Activated CD4-positive, alpha-beta T cell treated with anti-CD3 and anti-CD28 coated beads, Interleukin-10, Interleukin-2, amounts not matched to agents 100 ng/mL and 50 ng/mL, durations not matched to agents 16 hours and 8 hours (primary cell): ENCODE data around the gene RPL15.
"Not testable (repeated sequence)": the region's sequence is repeated elsewhere in the genome, so short reads cannot be mapped to it uniquely, and the experiment has no call there.

Source experiments
- DNase-seq: peaks from one replicate; pipeline ENCODE4 v3.0.0-alpha.2; 2020

Gene RPL15

DNA sequence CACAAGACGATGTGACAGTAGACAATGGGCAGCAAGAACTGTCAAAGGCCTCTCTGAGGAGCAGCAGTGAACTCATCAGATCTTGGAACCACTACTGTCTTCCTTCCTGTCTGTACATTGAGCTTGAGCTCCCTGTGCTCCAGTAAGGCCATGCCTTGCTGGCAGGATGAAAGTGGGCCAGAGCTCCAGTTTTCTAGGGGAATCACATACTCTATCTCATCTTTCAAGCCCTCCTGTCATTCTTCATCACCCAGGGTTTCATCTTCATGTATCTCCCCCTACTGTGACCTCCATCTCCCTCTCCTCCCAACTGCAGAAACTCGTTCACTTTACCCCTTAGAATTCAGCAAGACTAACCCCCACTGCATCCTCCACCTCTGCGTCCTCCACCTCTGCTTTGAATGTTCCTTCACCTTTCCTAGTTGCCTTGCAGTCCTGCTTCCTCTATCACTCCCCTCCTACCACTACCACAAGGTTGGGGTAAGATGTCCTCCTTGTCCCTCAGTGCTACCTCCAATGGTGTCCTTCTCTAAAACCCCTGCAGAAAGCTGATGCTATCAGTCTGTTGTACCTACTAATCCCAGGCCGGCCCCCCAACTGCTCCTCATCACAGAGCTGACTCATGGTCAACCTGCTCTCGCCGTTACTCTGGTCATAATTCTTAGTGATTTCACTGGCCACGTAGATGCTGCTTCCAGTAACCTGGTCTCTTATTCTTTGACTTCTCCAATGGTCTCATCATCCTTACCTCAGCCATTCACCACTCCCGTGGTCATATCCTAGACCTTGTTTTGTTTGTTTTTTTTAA, 22.5 kb upstream of the RPL15 start:
- no peak for DNase-seq

DNA sequence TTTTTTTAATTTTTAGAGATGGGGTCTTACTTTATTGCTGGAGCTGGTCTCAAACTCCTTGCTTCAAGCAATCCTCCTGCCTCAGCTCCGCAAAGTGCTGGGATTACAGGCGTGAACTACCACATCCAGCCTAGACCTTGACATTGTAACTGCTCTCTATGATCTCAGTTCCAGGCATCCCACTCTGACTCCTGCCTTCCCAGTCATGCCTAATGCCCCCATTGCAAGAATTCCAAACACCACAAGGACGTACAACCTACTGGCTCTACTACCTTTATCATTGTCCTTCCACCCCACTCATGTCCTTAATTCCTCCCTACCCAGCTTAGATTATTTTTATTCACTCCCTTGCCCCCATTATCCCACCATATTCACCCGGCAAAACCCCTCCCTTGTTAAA, 21.8 kb upstream of the RPL15 start:
- no peak for DNase-seq

DNA sequence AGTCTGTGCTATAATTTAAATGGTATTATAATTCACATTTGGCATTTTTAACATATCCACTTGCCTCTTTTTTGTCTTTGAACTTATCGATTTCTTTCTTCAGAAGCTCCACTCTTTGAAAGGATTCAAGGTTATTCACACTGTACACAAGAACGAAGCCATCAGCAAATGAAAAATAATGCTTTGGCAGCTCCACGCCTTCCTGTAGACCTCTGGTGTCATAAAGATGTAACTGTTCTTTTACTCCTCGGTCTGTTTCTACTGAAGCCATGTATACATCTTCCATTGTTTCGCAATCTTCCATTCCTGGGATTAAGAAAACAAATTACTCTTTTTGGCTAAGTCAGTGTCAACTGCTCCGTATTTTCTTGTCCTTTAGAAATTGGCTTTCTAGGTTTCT, 16.2 kb upstream of the RPL15 start:
- no peak for DNase-seq

DNA sequence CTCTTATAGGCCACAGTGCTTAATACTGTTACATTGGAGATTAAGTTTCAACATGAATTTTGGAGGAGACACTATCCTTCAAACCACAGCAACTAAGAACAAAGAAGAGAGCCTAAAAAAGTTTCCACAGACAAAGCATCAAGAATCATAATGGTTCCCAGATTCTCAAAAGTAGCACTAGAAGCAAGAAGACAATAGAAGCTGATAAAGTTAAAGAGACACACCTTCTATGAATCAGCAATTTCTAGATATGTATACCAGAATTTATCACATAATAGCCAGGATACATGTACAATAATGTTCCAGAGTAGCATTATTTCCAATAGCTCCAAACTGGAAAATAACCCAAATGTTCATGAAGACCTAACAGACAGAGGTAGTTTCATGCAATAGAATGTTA, 12.4 kb upstream of the RPL15 start:
- no peak for DNase-seq

DNA sequence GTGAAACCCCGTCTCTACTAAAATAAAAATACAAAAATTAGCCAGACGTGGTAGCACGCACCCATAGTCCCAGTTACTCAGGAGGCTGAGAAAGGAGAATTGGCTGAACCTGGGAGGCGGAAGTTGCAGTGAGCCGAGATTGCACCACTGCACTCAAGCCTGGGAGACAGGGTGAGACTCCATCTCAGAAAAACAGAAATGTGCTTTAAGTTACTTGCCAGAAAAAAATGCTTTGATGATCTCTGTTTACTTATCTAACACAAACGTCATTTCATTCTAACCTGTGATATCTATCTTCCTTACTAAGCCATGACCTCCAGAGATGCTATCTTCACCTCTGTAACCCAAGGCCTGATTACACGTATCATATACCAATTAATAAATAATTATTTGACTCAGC, 7.6 kb upstream of the RPL15 start:
- DNase-seq = no peak

DNA sequence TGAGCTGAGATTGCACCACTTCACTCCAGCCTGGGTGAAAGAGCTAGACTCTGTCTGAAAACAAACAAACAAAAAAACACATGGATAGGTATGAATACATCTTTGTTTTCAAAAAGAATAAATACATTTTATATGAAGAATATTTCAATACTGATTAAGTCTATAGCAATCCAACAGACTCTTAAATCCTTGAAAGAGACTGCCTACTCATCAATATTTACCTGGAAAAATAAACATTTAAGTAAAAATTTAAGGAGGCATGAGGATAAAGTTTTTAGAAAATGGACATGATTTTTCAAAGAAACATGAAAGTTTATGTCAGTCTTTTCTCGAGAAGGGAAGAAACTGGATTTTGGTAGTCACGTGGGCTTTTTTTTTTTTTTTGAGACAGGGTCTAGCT, 5.5 kb upstream of the RPL15 start:
- DNase-seq = no peak

DNA sequence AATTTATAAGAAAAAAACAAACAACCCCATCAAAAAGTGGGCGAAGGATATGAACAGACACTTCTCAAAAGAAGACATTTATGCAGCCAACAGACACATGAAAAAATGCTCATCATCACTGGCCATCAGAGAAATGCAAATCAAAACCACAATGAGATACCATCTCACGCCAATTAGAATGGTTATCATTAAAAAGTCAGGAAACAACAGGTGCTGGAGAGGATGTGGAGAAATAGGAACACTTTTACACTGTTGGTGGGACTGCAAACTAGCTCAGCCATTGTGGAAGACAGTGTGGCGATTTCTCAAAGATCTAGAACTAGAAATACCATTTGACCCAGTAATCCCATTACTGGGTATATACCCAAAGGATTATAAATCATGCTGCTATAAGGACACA, 4.6 kb upstream of the RPL15 start:
- DNase-seq = not testable (repeated sequence)

DNA sequence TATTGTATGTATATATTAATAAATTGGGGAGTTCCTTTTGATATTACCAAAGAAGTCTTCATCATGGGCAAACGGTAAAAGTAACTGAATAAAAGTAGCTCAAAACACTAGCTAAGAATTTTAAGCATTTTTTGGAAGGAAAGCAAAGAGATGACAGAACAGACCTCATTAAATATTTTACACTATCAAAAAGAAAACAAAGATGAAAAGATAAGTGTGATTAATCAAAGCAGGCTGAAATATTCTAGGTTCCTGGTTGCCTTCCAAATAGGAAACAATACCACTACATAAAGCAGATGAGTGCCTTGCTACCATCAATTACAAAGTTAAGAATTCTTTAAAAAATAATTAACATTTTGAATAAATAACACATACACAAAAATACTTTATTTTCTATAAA, 3.8 kb upstream of the RPL15 start:
- no peak for DNase-seq

DNA sequence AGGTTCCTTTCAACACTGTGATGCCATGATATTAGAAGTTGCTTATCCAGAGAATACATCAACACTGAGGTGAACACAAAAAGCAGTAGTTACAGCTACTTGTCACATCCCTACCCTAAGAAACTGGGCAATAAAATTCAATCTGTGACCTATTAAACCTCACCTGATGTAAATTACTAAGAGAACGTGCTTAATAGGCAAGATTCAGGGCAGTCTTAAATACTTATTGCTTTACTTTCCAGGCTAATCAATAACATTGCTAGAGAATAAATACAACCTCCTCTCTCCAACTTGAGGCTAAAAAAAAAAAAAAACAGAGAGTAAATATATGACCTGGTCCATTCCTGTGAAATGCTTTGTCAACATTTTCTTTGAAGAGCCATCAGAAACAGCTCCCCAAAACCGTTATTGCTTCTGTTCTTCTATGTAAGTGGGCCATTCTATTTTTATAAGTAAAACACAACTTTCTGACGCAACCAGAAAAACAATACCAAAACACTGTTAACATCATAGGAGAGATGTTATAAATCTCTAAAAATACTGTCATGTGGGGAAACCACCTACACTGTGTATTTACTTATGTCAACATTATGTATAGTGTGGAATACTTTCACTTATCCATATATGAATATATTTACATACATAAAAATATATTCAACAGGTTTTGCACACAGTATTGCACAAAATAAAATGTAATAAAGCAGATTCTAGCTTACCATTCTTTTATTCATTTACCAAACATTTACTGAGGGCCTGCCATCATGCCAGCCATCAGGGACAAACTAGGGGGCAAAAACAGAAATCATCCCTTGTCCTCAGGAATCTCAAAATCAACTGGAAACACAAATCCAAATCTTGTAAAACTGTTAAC, 2.8 kb upstream of the RPL15 start:
- DNase-seq = no peak

DNA sequence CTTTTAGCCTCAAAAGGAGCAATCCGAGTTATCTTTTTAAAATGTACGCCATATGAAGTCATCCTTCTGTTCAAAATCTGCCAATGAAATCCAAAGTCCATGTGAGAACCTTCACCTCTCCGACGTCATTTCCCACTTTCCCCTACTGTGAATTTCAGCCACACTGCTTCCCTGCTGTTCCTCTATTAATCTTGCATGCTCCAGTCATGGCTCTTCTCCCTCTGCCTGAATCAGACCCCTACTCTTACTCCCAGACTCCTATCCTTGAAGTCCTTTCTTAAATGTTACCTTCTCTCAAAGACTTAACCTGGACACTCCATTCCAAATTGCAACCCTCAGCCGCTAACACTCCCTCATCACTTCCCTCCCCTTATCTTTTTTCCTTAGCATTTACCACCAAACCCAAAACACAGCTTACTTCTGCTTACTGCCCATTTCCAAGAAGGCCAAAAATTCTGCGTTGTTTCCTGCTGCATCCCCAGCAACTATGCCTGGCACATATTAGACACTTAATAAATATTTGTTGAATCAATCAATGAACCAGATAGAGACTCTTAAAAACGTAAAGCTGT, 1.3 kb upstream of the RPL15 start:
- DNase-seq = no peak

DNA sequence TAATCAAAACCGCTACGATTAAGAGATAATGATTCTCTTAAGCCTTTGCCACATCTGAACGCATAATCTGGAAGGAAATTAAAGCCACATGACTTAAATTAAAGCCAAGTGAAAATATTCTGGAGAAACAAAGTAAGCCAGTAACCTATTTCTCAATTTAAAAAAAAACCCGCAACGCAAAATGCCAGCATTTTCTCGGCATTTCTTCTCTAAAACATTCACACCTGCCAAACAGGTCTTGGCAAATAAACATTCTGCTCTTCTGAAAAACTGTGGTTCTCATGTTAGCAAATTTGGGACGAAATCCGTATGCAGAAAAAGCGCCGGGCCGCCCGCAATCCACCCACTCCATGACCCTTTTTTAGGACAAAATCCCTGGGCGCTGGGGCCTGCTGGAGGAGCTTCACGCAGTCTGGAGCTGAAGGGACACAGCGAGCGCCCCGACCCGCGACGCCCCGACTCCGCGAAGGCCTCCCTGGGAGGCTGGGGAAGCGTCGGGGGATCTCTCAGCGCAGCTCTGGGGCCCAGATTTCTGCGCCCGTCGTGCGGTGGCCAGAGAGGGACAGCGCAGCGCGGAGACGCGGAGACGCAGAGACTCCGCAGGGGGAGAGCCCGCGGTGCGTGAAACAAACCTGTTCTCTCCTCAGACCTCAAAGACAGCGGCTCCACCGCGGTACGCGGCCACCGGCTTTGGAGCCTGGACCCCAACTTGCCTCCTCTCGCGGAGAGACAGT, 613 bp upstream of the RPL15 start:
- no peak for DNase-seq

DNA sequence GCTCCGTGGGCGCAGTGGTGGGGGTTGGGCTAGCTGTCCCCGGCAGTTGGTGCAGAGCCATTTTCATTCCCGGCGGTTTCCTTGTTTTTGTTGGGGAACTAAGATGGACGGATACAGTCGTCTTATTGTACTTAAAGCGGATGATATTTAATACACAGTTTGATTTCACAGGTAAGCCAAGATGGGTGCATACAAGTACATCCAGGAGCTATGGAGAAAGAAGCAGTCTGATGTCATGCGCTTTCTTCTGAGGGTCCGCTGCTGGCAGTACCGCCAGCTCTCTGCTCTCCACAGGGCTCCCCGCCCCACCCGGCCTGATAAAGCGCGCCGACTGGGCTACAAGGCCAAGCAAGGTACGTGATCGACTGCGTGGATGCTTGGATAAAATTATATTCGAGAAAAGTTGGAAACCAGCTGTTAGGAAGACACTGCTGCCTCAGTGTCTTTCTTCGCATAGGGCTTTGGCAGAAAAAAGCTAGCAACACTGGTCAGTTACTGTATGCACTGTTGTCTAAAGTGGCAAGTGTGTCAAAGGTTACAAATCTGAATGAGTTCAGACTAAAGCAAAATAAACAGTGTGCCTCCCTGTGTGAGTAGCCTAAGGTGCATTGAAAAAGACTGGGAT, 859 bp downstream of the RPL15 start:
- not testable (repeated sequence) for DNase-seq

DNA sequence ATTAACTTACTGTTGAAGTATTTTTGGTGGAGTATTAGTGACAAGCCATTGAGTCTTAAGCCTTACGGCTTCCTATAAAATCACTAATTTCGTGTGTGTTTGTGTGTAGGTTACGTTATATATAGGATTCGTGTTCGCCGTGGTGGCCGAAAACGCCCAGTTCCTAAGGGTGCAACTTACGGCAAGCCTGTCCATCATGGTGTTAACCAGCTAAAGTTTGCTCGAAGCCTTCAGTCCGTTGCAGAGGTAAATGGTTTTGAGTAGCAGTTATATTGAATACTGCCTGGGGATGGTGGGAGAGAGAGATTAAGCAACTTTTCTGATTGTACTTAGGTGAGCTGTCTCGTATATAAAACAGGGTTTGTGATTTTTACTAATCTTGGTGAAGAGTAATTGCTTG, 1.4 kb downstream of the RPL15 start:
- DNase-seq = not testable (repeated sequence)

DNA sequence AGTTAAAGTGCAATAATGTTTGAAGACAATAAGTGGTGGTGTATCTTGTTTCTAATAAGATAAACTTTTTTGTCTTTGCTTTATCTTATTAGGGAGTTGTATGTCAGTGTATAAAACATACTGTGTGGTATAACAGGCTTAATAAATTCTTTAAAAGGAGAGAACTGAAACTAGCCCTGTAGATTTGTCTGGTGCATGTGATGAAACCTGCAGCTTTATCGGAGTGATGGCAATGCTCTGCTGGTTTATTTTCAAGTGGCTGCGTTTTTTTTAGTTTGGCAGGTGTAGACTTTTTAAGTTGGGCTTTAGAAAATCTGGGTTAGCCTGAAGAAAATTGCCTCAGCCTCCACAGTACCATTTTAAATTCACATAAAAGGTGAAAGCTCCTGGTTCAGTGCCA, 2.7 kb downstream of the RPL15 start:
- no peak for DNase-seq

DNA sequence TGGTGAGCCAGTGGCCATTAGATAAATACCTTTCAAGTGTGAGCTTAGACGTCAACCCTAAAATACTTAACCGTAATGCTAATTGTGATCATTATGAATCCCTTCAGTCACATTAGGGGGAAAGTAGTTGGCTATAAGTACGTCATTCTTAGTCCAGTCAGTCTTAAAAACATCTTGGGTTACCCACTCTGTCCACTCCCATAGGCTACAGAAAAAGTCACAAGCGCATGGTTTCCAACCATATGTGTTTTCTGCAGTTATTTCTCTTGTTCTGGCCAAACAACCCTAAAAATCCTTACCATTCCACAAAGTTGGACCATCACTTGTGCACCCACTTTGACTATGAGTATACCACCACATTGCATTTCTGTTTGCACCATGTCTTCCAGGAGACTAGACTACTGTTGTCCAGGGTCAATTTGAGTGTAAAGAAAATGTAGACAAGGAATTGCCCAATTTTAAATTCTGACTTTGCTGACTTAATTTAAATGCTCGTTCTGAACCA, 3.3 kb downstream of the RPL15 start:
- DNase-seq = no peak

DNA sequence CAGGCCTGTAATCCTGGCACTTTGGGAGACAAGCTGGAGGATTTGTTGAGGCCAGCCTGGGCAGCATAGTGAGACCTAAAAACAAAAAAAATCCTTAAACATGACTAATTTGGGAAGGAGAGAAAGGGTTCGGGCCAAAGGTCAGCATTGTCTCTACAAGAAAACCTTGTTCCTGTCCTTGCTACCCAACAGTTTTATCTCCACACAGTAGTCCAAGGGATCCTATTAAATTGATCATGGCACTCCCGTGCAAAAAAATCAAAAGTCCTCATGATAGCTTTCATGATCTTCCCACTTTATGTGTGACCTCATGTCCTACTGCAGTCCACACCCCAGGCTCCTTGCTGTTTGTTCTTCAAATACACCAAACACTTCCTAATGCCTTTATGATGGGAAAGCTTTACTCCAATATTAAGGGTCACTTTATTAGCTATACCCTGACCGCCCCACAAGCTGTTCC, 4.2 kb downstream of the RPL15 start:
- DNase-seq = no peak

DNA sequence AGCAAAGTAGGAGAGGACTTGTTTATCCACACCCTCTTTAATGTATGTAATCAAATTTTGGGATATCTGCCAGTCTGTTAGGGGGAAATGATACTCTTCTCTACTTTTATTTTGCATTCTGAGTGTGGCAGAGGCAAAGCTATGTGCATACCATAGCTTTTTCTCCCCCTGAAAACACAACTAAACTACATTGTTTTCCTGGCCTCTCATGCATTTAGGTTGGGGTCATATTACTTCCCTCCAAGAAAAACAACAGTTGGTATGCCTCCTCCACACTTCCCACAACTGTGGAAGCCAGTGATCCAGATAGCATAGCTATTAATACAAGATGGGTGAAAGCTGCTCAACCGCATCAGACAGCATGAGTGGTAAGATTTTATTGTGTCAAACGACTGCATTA, 6.9 kb downstream of the RPL15 start:
- DNase-seq = no peak

DNA sequence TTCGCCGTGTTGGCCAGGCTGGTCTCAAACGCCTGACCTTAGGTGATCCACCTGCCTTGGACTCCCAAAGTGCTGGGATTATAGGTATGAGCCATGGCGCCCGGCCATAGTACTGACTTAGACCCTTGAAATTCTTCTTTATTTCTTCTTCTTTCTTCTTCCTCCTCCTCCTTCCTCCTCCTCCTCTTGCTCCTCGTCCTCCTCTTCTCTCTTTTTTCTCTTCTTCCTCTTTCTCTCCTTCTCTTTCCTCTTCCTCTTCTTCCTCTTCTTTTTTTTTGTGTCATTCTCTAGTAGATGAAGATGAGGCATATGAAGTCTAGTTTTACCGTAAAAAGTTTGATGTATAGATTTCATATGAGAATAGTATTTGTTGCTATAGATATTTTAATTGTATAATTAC, 9.3 kb downstream of the RPL15 start:
- no peak for DNase-seq

DNA sequence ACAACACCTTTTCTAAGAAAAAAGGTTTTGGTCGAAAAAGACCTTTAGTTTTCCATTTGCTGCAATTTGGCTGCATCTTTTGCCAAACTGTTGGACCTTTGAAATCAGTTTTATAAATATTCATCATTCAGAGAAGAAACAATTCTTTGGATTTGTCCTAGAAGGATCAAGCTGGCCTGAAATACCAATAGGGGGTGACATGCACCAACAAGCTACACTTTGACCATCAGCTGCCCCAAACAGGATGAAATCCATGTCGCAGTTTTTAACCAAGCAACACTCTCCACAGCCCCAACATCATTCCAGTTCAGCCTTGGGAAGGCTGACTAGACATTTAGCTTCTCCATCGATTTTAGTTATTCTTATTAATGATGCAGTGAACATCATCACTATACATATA, 9.8 kb downstream of the RPL15 start:
- DNase-seq = no peak

DNA sequence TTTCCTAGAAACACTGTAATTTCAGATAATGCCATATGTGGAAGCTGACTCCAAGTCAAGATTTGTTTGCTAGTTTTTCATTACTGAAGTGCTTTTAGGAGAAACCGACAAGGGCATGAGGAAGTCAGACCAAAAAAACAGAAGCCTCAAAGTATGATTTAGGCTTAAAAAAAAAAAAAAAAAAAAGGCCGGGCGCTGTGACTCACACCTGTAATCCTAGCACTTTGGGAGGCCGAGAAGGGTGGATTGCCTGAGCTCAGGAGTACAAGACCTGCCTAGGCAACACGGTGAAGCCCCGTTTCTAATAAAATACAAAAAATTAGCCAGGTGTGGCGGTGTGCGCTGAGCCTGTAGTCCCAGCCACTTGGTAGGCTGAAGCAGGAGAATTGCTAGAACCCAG, 11.6 kb downstream of the RPL15 start:
- no peak for DNase-seq

DNA sequence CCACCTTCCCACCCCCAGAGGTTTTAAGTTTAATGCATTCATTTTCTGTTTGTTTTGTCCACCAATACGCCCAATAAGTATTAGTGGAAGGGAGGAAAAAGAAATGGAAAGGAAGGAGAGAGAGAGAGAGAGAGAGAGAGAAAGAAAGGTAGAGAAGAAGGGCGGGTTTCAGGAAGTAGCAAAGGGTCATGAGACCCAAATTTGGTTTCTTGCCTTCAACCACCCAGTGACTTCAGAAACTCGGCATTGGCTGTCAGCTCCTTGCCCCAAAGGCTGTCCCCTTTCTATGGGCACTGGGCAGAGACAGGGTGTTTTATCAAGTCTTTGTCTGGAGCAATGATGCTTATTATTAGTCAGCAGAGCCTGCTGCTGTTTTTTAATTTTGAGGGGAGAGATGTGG, 14.7 kb downstream of the RPL15 start:
- no peak for DNase-seq

DNA sequence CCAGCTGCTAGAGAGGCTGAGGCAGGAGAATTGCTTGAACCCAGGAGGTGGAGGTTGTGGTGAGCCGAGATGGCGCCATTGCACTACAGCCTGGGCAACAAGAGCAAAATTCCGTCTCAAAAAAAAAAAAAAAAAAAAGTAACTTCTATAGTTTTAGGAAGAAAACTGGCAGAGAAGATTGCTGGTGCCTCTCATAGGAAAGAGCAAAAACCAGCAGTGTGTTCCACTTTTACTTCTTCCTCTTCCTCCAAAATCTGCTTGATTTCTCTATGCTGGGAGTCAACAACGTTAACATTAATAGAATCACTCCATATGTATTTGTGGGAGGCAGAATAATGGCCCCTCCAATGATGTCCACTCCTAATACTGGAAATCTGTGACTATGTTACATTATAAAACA, 15.6 kb downstream of the RPL15 start:
- no peak for DNase-seq

DNA sequence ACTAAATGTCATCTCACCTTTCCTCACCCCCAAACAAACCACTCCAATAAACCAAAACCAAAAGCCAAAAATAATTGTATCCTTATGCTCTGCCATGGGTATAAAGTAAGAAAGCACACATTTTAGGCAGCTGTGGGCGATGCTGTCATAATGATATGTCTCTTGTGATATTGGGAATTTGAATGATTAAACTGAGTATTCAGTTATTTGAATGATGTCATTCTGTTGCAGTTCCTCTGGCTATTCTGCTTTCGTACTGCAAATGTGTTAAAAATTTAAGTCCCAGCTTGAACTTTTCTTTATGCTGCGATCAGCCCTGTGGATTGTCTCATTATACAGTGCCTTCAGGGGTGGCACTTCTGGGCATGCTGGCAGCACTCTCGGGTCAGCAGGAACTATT, 17.3 kb downstream of the RPL15 start:
- no peak for DNase-seq
